Endothelial cell of umbilical vein (primary cell): Measurements from ENCODE around the gene ADAMTSL2. TPM values are rescaled to one million over a fixed set of nuclear protein-coding genes. Genes with fewer than 3 reads are reported as not detected.

ENCODE experiments used
- BruUV-seq: library from RNA; stranded (reverse); fragments of 400-500 nt; replicated peaks from 2 replicates; lab custom pipeline; 2021; lab: Mats Ljungman, UMichigan
- CTCF ChIA-PET: fragments of 300-600, 350-600 bp; sonication (Branson Sonifier 250); formaldehyde crosslinking; loops from one replicate; lab custom pipeline; 2021; ENCODE audit warnings: antibody characterized with exemption, inconsistent platforms; lab: Charles Lee
- POLR2A ChIA-PET: fragments of 300-600, 350-600 bp; sonication (Branson Sonifier 250); formaldehyde crosslinking; loops from one replicate; lab custom pipeline; 2021; ENCODE audit warnings: antibody characterized with exemption, inconsistent platforms; lab: Charles Lee
- DNase-seq: peaks from one replicate; pipeline ENCODE4 v3.0.0-alpha.2; 2011; ENCODE audit warnings: low read depth, low spot score
- FAIRE-seq: peaks from 2 replicates; lab custom pipeline; 2011; peaks lifted over from hg19 to GRCh38; lab: Jason Lieb, UNC
- H2AFZ ChIP-seq: 2 replicates; pipeline ENCODE4 v1.6.0; 2012; ENCODE audit warnings: low read depth, low read length, control low read depth, inconsistent platforms
- H3K27ac ChIP-seq: 2 replicates; pipeline ENCODE4 v1.5.1; 2011; ENCODE audit warnings: low read depth, mild to moderate bottlenecking, control low read depth, low read length, moderate library complexity; ENCODE audit not compliant: insufficient read depth
- H3K27me3 ChIP-seq, 2 experiments: 2 replicates each; pipeline versions ENCODE4 v1.6.0 to v1.6.1; 2011; ENCODE audit warnings: low read length in 2 of 2, mixed read lengths in 1 of 2; ENCODE audit not compliant: control insufficient read depth in 2 of 2, insufficient read depth in 2 of 2
- H3K36me3 ChIP-seq, 2 experiments: 2 replicates in 1 of 2; 3 replicates in 1 of 2; pipeline ENCODE4 v1.5.1; 2011; ENCODE audit warnings: low read length in 2 of 2, mild to moderate bottlenecking in 1 of 2, moderate library complexity in 1 of 2; ENCODE audit not compliant: control insufficient read depth in 2 of 2, insufficient read depth in 2 of 2; ENCODE audit errors: extremely low read depth in 1 of 2
- H3K4me1 ChIP-seq: 3 replicates; pipeline ENCODE4 v1.5.1; 2011; ENCODE audit warnings: mild to moderate bottlenecking, low read length; ENCODE audit not compliant: control insufficient read depth, insufficient read depth; ENCODE audit errors: extremely low read depth
- H3K4me2 ChIP-seq: 2 replicates; pipeline ENCODE4 v1.6.1; 2011; ENCODE audit warnings: low read length, control low read depth, mixed read lengths; ENCODE audit not compliant: insufficient read depth
- H3K4me3 ChIP-seq, 3 experiments: fragments of 200-600 bp in 1 of 3; sonication (generic), shearing (Covaris generic) in 1 of 3; replicated peaks in 1 of 3; 2 replicates each; pipeline ENCODE4 v1.5.1; 2011 to 2016; ENCODE audit warnings: control low read depth in 3 of 3, low read length in 3 of 3, mild to moderate bottlenecking in 2 of 3, inconsistent platforms in 1 of 3, low read depth in 1 of 3, moderate library complexity in 1 of 3; ENCODE audit not compliant: insufficient read depth in 1 of 3
- H3K79me2 ChIP-seq: 2 replicates; pipeline ENCODE4 v1.6.0; 2012; ENCODE audit warnings: low read length, inconsistent platforms; ENCODE audit not compliant: control insufficient read depth, insufficient read depth
- H3K9ac ChIP-seq: replicated peaks from 2 replicates; pipeline ENCODE3; 2011; ENCODE audit warnings: low read length, control low read depth; ENCODE audit not compliant: insufficient read depth; ENCODE audit errors: extremely low read depth
- H3K9me1 ChIP-seq: replicated peaks from 3 replicates; pipeline ENCODE4 v1.6.0; 2011; ENCODE audit warnings: mild to moderate bottlenecking, low read length; ENCODE audit not compliant: control insufficient read depth, insufficient read depth; ENCODE audit errors: extremely low read depth
- H3K9me3 ChIP-seq: replicated peaks from 2 replicates; pipeline ENCODE4 v1.5.1; 2012; ENCODE audit warnings: low read length, inconsistent platforms; ENCODE audit not compliant: control insufficient read depth, insufficient read depth
- H4K20me1 ChIP-seq: replicated peaks from 2 replicates; pipeline ENCODE3; 2011; ENCODE audit warnings: mild to moderate bottlenecking, low read length; ENCODE audit not compliant: control insufficient read depth, insufficient read depth; ENCODE audit errors: extremely low read depth
- CTCF ChIP-seq, 2 donors: IDR thresholded peaks; 1 replicate in 1 of 2; 2 replicates in 1 of 2; pipeline ENCODE4 v1.5.1; 2011; ENCODE audit warnings: low read length in 2 of 2, mild to moderate bottlenecking in 2 of 2, moderate library complexity in 2 of 2, control low read depth in 1 of 2, inconsistent platforms in 1 of 2, low read depth in 1 of 2; ENCODE audit not compliant: insufficient read depth in 1 of 2; ENCODE audit errors: extremely low read depth in 1 of 2
- EZH2 ChIP-seq: IDR thresholded peaks from 2 replicates; pipeline ENCODE4 v1.6.1; 2012; ENCODE audit warnings: borderline replicate concordance, low read depth, mild to moderate bottlenecking, moderate library complexity, low read length, inconsistent platforms; ENCODE audit not compliant: severe bottlenecking
- FOS ChIP-seq: IDR thresholded peaks from 2 replicates; pipeline ENCODE4 v1.6.1; 2011; ENCODE audit warnings: mild to moderate bottlenecking, low read length, moderate library complexity, borderline replicate concordance; ENCODE audit not compliant: insufficient read depth
- GATA2 ChIP-seq: IDR thresholded peaks from 2 replicates; pipeline ENCODE4 v1.7.0; 2011; ENCODE audit warnings: low read depth, mild to moderate bottlenecking, moderate library complexity, mixed read lengths, low read length; ENCODE audit not compliant: insufficient read length, insufficient read depth
- JUN ChIP-seq: IDR thresholded peaks from 2 replicates; pipeline ENCODE4 v1.6.1; 2011; ENCODE audit warnings: borderline replicate concordance, low read depth; ENCODE audit not compliant: insufficient read length, insufficient read depth
- MAX ChIP-seq: IDR thresholded peaks from 2 replicates; pipeline ENCODE4 v1.6.1; 2011; ENCODE audit not compliant: insufficient read depth, insufficient read length
- MYC ChIP-seq: IDR thresholded peaks from one replicate; pipeline ENCODE4 v1.6.1; 2011; ENCODE audit warnings: mild to moderate bottlenecking, low read depth, low read length
- POLR2A ChIP-seq: IDR thresholded peaks from 2 replicates; pipeline ENCODE4 v1.6.1; 2012; ENCODE audit warnings: low read depth, mild to moderate bottlenecking, control low read depth, low read length
- POLR2AphosphoS5 ChIP-seq: IDR thresholded peaks from 2 replicates; pipeline ENCODE4 v1.6.1; 2012; ENCODE audit warnings: low read depth, mild to moderate bottlenecking, control low read depth, low read length, moderate library complexity; ENCODE audit not compliant: insufficient read depth
- dilution Hi-C: fragments of 300-500 bp; cut with MboI; formaldehyde crosslinking; loops from one replicate; pipeline ENCODE4 v1.15.0; 2019; ENCODE audit warnings: low sequenced_read_pairs; ENCODE audit not compliant: extremely low pct_ligation_motif_present
- intact Hi-C: fragments of 100-400 bp; cut with micrococcal nuclease; formaldehyde crosslinking; loops from one replicate; pipeline ENCODE4 v1.10.0; 2022
- polyA plus RNA-seq, 4 experiments: library from polyadenylated mRNA; depleted of rRNA in 3 of 4; stranded (reverse) in 3 of 4; unstranded in 1 of 4; fragments of >200 nt; gene quantifications; 2 replicates each; pipeline versions ENCODE4 v1.2.1 to v1.2.3, GENCODE V29; 2011 to 2012; ENCODE audit warnings: missing spikeins in 1 of 4
- total RNA-seq: library from RNA; stranded (reverse); gene quantifications from 2 replicates; pipeline ENCODE4 v1.2.3, GENCODE V29; 2021

ADAMTSL2 gene
- total and polyA plus RNA-seq, 2 donors (not counting 3 experiments of a cell fraction or from before 2014, with no cell fraction given), result not detected

DNA sequence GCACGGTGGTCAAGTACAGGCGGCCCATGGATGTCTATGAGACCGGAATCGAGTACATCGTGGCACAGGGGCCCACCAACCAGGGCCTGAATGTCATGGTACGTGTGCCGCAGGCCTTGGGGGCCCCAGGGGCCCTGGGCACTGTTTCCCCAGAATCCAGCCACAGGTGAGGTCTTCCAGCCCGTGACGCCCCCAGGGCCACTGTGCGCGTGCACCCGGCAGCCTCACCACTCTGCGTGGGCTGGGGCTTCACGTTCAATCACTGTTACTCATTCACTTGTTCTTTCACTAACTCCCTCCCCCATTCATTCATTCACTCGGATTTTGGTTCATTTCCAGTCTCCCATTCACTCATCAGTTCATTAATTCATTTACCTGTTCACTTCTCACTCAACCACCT, 12.6 kb downstream of the ADAMTSL2 start:
- no peak overlapping the region for H2AFZ ChIP-seq
- ChIA-PET POLR2A (no interaction called here), CTCF (no interaction called here)
- H3K27ac ChIP-seq, result no peak overlapping the region
- H3K4me2 ChIP-seq, result no peak overlapping the region
- H3K27me3 ChIP-seq, result no peaks in the 10 kb centered on the region
- FAIRE-seq (no peak), DNase-seq (no peak)
- no peak overlapping the region for H3K9ac ChIP-seq
- no peaks in the 10 kb centered on the region for H3K4me1 ChIP-seq
- dilution Hi-C loops (no loop called here), intact Hi-C loops (no loop called here)
- H3K4me3 ChIP-seq, result no peak overlapping the region
- H3K9me3 ChIP-seq, result no peaks in the 10 kb centered on the region
- no peak for TF ChIP-seq MAX
- TF ChIP-seq EZH2, result no peak
- no peak for TF ChIP-seq GATA2
- no peak for TF ChIP-seq POLR2AphosphoS5
- TF ChIP-seq MYC, result no peak
- TF ChIP-seq FOS, result no peak
- no peak for TF ChIP-seq POLR2A
- no peak for TF ChIP-seq CTCF (IDR thresholded peaks at IDR 0.05; ENCODE audit: extremely low read depth in 1 of 2, insufficient read depth in 1 of 2, low read depth in 1 of 2, low read length in 2 of 2)
- no peak for TF ChIP-seq JUN
- BruUV-seq, result no TSS peak
- H3K36me3 ChIP-seq, result no peaks in the 10 kb centered on the region
- H3K79me2 ChIP-seq, result no peaks in the 10 kb centered on the region
- no peaks in the 10 kb centered on the region for H3K9me1 ChIP-seq
- H4K20me1 ChIP-seq, result no peaks in the 10 kb centered on the region
